Measurements from ENCODE around the gene CHAMP1.

DNA sequence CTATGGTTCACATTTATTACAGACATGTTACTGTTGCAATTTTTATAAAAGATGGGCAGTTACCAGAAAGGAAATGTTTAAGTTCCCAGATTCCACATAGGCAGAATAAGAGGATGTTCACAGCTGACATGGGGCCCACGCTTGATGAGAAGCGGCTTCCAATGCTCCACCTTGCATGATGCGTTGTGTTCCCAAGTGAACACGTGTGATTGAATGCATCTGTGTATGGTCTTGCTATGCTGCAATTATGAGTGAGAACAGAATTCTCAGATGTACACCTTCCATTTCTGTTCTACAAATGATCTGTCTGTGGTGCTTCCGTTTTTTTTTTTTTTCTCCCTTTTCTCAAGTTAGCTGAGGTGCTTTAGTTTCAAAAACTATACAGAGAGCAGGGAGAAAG, 17.4 kb upstream of the CHAMP1 start:
- TF ChIP-seq CTCF (IDR thresholded peaks at IDR 0.05) (no peak), POLR2A (IDR thresholded peaks at IDR 0.05) (no peak)

All from body of pancreas (tissue), 4 donors.